Lower leg skin (tissue), 4 donors: ENCODE data around the gene PCSK6. TPM values are rescaled to one million over a fixed set of nuclear protein-coding genes. Genes with fewer than 3 reads are reported as not detected.
A peak's percentile ranks its signal among the peaks of the same experiment; 100 is the strongest.
"Not testable (repeated sequence)": the region's sequence is repeated elsewhere in the genome, so short reads cannot be mapped to it uniquely, and the experiment has no call there.

Experiments used
- DNase-seq, 2 donors: peaks; one replicate each; pipeline ENCODE4 v3.0.0-alpha.2; 2019; ENCODE audit warnings: low spot score in 2 of 2
- H3K4me3 ChIP-seq: fragments of 200-600 bp; sonication (generic); 2 replicates; pipeline ENCODE4 v1.5.1; 2017; ENCODE audit warnings: mild to moderate bottlenecking, low read depth; ENCODE audit not compliant: poor library complexity, severe bottlenecking
- CTCF ChIP-seq, 3 donors: fragments of 450-650 bp; IDR thresholded peaks; one replicate each; pipeline ENCODE4 v1.5.1; 2016; ENCODE audit warnings: antibody characterized with exemption in 3 of 3, mild to moderate bottlenecking in 3 of 3, moderate library complexity in 2 of 3
- POLR2A ChIP-seq, 2 donors: fragments of 450-650 bp; IDR thresholded peaks; one replicate each; pipeline ENCODE4 v1.6.1; 2016 to 2017; ENCODE audit warnings: antibody characterized with exemption in 2 of 2, mild to moderate bottlenecking in 1 of 2, moderate library complexity in 1 of 2
- WGBS, 2 donors: methylation state at CpG; one replicate each; pipeline ENCODE4 v1.1.5; 2018; 5-methylcytosine and 5-hydroxymethylcytosine counted together
- intact Hi-C: fragments of 100-400 bp; cut with DNase I; formaldehyde crosslinking; loops from one replicate; pipeline ENCODE4 v1.15.0; 2023; ENCODE audit warnings: low total_unique reads
- total RNA-seq, 4 donors: library from RNA; depleted of rRNA; stranded (reverse); fragments of >200 nt; gene quantifications; one replicate each; pipeline ENCODE4 v1.1.0, GENCODE V29; 2016

PCSK6 gene
- total RNA-seq, 4 donors from 2014 or later: 20.1 to 45.4 (median 30.4) TPM

DNA sequence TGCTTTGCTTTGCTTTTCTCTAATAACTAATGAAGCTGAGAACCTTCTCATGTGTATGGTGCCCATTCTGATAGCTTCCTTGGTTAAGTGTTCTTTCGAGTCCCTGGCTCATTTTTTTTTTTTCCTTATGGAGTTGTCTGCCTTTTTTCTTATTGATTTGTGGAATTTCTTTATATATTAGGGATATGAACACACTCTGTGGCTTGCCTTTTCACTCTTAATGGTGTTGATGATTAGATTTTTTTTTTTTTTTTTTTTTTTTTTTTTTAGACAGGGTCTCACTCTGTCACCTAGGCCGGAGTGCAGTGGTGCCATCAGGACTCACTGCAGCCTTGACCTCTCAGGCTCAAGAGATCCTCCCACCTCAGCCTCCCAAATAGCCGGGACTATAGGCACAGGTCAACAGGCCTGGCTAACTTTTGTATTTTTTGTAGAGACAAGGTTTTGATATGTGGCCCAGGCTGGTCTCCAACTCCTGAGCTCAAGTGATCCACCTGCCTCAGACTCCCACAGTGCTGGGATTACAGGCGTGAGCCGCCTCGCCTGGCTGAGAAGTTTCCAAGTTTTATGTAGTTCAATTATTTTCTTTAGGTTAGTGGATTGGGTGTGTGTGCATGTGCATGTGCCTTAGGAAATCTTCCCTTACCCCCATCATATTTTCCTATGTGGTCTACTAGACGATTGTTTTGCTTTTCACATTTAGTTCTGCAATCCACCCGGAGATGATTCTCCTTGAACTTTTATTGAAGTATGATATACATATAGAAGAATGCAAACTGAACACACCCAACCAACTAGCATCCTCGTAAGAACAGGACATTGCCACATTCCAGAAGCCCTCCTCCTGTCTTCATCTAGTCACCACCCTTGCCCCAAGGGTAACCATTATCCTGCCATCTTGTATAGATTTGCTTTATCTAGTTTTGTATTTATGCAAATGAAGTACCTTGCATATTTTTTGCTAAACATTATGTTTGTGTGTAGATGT, 192.8 kb downstream of the PCSK6 start:
- H3K4me3 ChIP-seq: no peak overlapping the region
- intact Hi-C loops: no loop called here
- WGBS, 2 donors: 71 to 73% methylated on average over 9 of the region's 9 CpGs
- TF ChIP-seq CTCF (IDR thresholded peaks at IDR 0.05) (no peak), POLR2A (IDR thresholded peaks at IDR 0.05) (no peak)
- peak in 1 of 2 donors; percentile 58 for DNase-seq

DNA sequence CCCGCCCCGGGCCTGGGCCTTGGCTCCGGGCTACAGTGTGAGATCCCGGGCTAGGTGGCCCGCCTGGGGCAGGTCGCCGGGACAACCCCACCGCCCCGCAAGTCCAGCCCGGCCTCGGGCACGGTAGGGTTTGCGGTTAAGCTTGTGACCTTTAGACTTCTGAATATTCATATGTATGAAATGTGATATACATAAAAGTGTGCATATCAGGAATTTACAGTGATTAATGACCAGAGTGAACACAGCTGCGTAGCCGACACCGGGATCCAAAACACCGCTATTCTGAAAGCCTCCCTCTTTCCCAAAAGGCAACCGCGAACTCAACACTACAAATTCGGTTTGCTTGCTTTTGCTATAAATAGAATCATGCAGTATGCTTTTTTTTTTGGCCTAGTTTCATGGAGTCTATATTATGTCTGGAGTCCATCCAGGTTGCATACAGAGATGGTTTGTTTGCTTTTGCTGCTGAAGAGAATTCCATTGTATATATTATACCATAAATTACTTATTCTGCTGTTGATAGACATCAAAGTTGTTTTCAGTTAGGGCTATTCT, 193.8 kb downstream of the PCSK6 start:
- TF ChIP-seq CTCF (IDR thresholded peaks at IDR 0.05) (no peak), POLR2A (IDR thresholded peaks at IDR 0.05) (no peak)
- intact Hi-C loops: no loop called here
- H3K4me3 ChIP-seq: peak overlapping the region; percentile 88
- peak in 1 of 2 donors; percentile 90 for DNase-seq
- 1% methylated on average over 20 of the region's 20 CpGs for WGBS, 2 donors

GRCh38 chr15:101294731-101295606, 194.5 kb downstream of the PCSK6 start, which contains the start of gene SNRPA1:
Gene SNRPA1 (minus strand): TSS chr15:101295248. CDS start chr15:101295178, 70 bp downstream.
- 0% methylated on average over 40 to 46 of the region's 87 CpGs for WGBS, 2 donors
- TF ChIP-seq POLR2A (IDR thresholded peaks at IDR 0.05): peak in 1 of 2 donors; percentile 15
- no peak for TF ChIP-seq CTCF (IDR thresholded peaks at IDR 0.05)
- peak; percentile 95 to 99 for DNase-seq
- H3K4me3 ChIP-seq: peak within 1 kb of the TSS; percentile 88
- intact Hi-C loops: no loop called here

GRCh38 chr15:101293122-101293521, 196.4 kb downstream of the PCSK6 start:
- no peak overlapping the region for H3K4me3 ChIP-seq
- DNase-seq: no peak
- intact Hi-C loops: no loop called here
- 61 to 69% methylated on average over 10 of the region's 10 CpGs for WGBS, 2 donors
- TF ChIP-seq CTCF (IDR thresholded peaks at IDR 0.05) (no peak), POLR2A (IDR thresholded peaks at IDR 0.05) (no peak)

DNA sequence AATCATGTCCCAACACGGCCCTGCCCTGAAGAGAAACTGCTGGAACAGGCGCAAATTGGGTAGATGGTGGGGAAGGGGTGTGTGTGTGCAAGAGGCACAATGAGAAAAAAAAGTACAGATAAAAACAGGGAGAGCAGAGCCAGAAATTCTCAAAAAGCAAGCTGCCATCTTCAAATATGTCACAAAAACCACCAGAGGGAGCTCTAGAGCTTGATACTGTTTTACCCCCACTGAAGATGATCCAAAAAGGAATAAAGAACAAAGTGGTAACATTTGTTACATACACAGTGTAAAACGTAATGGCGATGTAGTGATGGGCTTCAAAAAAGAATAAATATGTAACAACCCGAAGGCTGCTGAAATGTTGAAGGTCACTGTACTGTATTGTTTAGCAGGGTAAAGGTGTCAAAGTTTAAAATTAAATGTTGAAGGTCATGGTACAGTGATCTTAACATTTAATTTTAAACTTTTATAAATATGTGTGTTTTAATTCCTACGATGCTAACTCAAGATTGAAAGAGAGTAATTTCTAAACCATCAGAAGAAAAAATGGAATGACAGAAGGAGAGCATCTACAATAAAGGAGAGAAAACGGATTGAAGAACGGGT, 200.5 kb downstream of the PCSK6 start:
- intact Hi-C loops: no loop called here
- TF ChIP-seq POLR2A (IDR thresholded peaks at IDR 0.05) (no peak), CTCF (IDR thresholded peaks at IDR 0.05) (peak in 1 of 3 donors; percentile 25)
- DNase-seq: peak in 1 of 2 donors; percentile 46
- no peak overlapping the region for H3K4me3 ChIP-seq
- WGBS, 2 donors: 66 to 75% methylated on average over 8 of the region's 8 CpGs

DNA sequence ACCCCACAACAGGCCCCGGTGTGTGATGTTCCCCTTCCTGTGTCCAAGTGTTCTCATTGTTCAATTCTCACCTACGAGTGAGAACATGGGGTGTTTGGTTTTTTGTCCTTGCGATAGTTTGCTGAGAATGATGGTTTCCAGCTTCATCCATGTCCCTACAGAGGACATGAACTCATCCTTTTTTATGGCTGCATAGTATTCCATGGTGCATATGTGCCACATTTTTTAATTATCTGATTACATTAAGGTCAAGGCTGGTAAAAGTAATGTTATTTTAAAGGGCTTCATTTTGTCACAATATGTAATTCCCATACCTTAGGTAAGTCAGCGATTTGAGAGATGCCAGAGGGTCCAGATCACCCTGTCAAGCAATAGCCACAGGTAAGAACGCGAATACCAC, 202.2 kb downstream of the PCSK6 start:
- H3K4me3 ChIP-seq, intact Hi-C loops, DNase-seq: not testable (repeated sequence)
- 96% methylated on average over 6 of the region's 6 CpGs for WGBS, 2 donors
